Measurements from ENCODE around the gene HOXA10. TPM values are rescaled to one million over a fixed set of nuclear protein-coding genes. Genes with fewer than 3 reads are reported as not detected.

Gene HOXA10
- total RNA-seq, 8 experiments from 2014 or later: 0.05 to 57.7 (median 2.6) TPM; not detected in 1

DNA sequence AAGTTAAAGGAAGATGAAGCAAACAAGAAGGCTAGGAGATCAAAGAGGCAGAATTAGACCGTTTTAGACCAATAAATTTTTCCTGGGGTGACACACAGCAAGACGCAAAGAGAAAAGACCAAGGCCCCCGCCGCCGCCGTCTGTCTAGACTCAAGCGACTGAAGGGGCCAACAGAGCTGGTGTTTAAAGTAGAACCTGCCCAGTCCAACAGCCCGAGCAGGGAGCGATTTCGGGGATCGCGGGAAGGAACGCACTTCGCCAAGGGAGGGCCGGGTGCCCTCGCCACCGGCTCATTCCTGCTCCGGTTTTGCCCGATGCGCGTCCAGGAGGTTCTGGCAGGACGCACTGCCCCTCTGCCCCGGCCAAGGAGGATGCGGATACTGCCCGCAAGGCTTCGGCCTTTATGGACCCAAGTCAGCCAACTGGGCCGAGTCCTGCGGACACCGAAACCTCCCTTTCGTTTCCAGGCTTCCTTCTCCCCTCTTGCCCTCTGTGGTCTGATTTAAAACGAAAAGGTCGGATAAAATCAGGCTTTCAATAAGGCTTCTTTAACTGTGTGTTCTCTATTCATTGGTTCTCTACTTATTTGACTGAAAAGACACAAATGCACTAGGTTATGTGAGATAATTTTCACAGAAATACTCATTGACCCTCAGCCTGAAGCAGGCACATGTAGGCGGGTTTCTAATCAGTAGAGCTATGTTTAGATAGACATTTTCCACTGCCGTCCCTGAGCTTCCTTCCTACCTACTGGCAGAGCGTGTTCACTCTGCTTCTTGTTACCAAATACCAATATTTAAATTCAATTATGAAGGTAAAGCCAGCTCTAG is 15.5 kb downstream of the HOXA10 start:
- ATAC-seq (replicated peaks in 6 of 8): no peak
- in situ Hi-C loops (cut with MboI; ENCODE audit: low pct_unique_long_range_greater_than_20kb in 2 of 9, low sequenced_read_pairs in 9 of 9, unreplicated experiment in 9 of 9): loop anchor here in 5 of 9 experiments (5.0 to 25.0 kb wide), 4 partner anchors 461 to 1296 kb away; no protein-coding TSS in a partner anchor
- no peak overlapping the region for H3K27ac ChIP-seq
- WGBS, 10 experiments: 22 to 100% (median 95%) methylated on average over 2 to 26 of the region's 35 CpGs; no CpG with 5 or more reads in 2 of the 10 experiments
- no peak overlapping the region for H3K4me3 ChIP-seq
- peaks cover 5 to 13% of the 10 kb centered on the region in 2 donors for H3K4me1 ChIP-seq (replicated peaks in 1 of 2)

DNA sequence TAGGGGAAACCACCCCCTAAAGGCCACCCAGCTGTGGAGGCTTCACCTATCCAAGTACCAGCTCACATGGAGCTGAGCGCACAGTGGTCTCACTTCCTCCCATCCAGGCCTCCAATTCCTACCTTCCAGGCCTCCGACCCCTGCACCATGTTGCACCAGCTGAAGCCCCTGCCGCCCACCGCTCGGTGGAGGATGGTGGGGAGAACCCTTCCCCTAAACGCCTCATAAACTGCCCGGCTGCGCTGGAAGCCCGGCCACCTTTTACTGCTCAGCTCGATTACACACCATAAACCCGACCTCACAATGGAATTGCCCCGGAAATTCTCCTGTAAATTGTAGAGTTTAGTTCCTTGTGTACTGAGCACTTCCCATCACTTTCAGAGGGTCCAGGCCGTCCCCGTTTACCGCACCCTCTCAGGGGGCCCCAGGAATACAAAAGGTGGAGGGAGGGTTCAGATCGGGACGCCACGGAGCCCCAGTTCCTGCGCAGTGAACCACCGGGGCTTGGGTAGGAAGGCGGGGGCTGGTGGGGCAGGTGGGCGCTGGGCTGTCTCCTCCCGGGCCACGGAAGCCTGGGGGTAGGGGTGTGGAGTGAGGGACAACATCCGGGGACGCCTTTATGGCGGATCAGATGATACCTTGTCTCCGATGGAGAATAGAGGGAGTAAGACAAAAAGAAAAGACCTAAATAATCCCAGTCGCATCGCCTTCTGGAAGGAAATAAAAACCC is 16.3 kb downstream of the HOXA10 start:
- 20 to 100% (median 98%) methylated on average over 1 to 7 of the region's 30 CpGs; no CpG with 5 or more reads in 4 of the 10 experiments for WGBS, 10 experiments
- H3K4me3 ChIP-seq: no peak overlapping the region
- in situ Hi-C loops (cut with MboI; ENCODE audit: low pct_unique_long_range_greater_than_20kb in 2 of 9, low sequenced_read_pairs in 9 of 9, unreplicated experiment in 9 of 9): loop anchor here in 5 of 9 experiments (5.0 to 25.0 kb wide), 4 partner anchors 461 to 1296 kb away; no protein-coding TSS in a partner anchor
- ATAC-seq (replicated peaks in 6 of 8): no peak
- peaks cover 5 to 13% of the 10 kb centered on the region in 2 donors for H3K4me1 ChIP-seq (replicated peaks in 1 of 2)
- H3K27ac ChIP-seq: no peak overlapping the region

DNA sequence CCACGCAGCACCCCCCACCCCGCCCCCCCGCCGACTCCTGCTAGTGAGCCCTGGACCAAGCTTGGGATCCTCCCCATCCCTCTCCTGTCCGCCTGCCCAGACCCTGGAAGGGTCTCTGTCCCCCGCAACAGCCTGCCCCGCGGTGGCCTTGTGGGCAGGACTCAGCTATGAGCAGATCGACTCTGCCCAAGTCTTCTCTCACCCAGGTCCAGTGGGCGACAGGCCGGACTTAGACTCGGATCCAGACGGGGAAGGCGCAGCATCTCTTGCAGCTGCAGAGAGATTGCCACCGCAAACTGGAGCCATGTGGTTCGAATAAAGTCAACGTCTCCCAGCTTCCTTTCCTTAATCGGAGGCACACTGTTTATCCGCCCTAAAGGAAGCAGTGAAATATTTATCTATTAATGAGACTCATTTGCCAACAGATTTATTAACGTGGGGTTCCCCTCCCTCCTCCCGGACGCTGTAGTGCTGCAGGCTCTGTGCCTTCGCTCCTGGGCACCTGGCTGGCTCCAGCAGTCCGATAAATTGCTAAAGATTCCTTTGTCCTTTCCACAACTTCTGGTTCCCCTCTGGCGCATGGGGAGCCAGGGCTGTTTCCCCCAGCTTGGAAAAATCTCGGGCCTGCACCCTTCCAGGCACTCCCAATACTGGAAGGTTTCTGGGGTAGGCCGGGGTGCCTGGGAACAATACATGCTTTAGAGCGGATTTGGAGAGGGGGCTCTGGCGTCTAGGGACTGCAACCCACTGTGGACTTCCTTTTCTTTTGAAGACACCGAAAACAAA is 17.0 kb downstream of the HOXA10 start:
- H3K27ac ChIP-seq: no peak overlapping the region
- 33 to 100% (median 47%) methylated on average over 2 to 10 of the region's 30 CpGs; no CpG with 5 or more reads in 3 of the 10 experiments for WGBS, 10 experiments
- in situ Hi-C loops (cut with MboI; ENCODE audit: low pct_unique_long_range_greater_than_20kb in 2 of 9, low sequenced_read_pairs in 9 of 9, unreplicated experiment in 9 of 9): loop anchor here in 5 of 9 experiments (5.0 to 25.0 kb wide), 4 partner anchors 460 to 1295 kb away; no protein-coding TSS in a partner anchor
- peak in 5 of 8 experiments; percentile 12 to 31 (median 26) for ATAC-seq (replicated peaks in 6 of 8)
- H3K4me3 ChIP-seq: peak overlapping the region; percentile 43 to 64 (median 50)
- H3K4me1 ChIP-seq (replicated peaks in 1 of 2): peaks cover 5 to 13% of the 10 kb centered on the region in 2 donors

DNA sequence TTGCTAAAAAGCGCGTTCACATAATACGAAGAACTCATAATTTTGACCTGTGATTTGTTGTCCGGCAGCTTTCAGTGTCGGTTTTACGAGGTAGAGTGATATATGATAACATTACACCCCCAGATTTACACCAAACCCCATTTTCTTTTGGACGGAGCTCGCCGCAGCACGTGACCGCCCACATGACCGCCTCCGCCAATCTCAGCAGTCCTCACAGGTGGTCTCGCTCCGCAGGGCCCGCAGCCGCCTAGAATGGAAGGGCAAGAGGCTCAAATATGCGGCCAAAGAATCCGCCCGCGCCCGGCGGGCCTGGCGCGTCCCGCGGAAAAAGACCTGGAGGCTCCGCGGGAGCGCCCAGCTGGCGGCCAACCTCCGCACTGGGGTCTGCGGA is 17.6 kb downstream of the HOXA10 start, which contains the start of gene HOXA7:
Gene HOXA7 (minus strand): TSS at position 168 of the 391 bp plus-strand sequence. CDS start 130 bp downstream, at position 38.
- peak within 1 kb of the TSS; percentile 43 to 64 (median 50) for H3K4me3 ChIP-seq
- ATAC-seq (replicated peaks in 6 of 8): peak; percentile 29 to 82 (median 71)
- WGBS, 10 experiments: 0 to 50% (median 3%) methylated on average over 2 to 16 of the region's 33 CpGs; no CpG with 5 or more reads in 2 of the 10 experiments
- H3K4me1 ChIP-seq (replicated peaks in 1 of 2): peaks cover 7 to 15% of the 10 kb centered on the region in 2 donors
- peak within 1 kb of the TSS in 1 of 2 donors; percentile 46 for H3K27ac ChIP-seq
- in situ Hi-C loops (cut with MboI; ENCODE audit: low pct_unique_long_range_greater_than_20kb in 2 of 9, low sequenced_read_pairs in 9 of 9, unreplicated experiment in 9 of 9): loop anchor here in 5 of 9 experiments (5.0 to 25.0 kb wide), 4 partner anchors 459 to 1294 kb away; no protein-coding TSS in a partner anchor

DNA sequence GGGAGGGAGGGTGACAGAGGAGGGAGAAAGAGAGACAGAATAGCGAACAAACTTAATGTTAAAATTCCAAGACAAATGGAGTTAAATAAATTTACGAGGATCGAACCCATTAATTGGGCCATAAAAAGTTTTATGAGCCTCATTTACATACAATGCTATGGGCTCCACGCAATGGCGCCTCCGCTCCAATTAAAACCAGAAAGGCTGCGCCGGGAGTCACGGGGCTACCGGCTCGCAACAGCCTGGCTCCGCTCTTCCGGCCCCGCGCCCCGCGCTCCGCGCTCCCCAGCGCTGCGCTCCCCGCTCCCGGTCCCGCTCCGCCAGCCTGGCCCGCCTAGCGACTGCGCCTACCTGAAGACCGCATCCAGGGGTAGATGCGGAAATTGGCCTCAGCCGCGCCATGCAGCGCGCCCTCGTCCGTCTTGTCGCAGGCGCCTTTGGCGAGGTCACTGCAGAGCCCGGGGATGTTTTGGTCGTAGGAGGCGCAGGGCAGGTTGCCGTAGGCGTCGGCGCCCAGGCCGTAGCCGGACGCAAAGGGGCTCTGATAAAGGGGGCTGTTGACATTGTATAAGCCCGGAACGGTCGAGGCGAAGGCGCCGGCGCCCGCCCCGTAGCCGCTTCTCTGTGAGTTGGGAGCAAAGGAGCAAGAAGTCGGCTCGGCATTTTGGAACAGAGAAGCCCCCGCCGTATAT is 18.2 kb downstream of the HOXA10 start:
- Histone ChIP-seq H3K4me3 (peak overlapping the region; percentile 43 to 64 (median 50)), H3K4me1 (replicated peaks in 1 of 2) (peaks cover 9 to 13% of the 10 kb centered on the region in 2 donors), H3K27ac (peak overlapping the region in 1 of 2 donors; percentile 46)
- WGBS, 10 experiments: 0 to 44% (median 1%) methylated on average over 3 to 20 of the region's 63 CpGs; no CpG with 5 or more reads in 1 of the 10 experiments
- ATAC-seq (replicated peaks in 6 of 8): peak; percentile 12 to 52 (median 32)
- in situ Hi-C loops (cut with MboI; ENCODE audit: low pct_unique_long_range_greater_than_20kb in 2 of 9, low sequenced_read_pairs in 9 of 9, unreplicated experiment in 9 of 9): loop anchor here in 5 of 9 experiments (5.0 to 25.0 kb wide), 4 partner anchors 459 to 1294 kb away; no protein-coding TSS in a partner anchor

DNA sequence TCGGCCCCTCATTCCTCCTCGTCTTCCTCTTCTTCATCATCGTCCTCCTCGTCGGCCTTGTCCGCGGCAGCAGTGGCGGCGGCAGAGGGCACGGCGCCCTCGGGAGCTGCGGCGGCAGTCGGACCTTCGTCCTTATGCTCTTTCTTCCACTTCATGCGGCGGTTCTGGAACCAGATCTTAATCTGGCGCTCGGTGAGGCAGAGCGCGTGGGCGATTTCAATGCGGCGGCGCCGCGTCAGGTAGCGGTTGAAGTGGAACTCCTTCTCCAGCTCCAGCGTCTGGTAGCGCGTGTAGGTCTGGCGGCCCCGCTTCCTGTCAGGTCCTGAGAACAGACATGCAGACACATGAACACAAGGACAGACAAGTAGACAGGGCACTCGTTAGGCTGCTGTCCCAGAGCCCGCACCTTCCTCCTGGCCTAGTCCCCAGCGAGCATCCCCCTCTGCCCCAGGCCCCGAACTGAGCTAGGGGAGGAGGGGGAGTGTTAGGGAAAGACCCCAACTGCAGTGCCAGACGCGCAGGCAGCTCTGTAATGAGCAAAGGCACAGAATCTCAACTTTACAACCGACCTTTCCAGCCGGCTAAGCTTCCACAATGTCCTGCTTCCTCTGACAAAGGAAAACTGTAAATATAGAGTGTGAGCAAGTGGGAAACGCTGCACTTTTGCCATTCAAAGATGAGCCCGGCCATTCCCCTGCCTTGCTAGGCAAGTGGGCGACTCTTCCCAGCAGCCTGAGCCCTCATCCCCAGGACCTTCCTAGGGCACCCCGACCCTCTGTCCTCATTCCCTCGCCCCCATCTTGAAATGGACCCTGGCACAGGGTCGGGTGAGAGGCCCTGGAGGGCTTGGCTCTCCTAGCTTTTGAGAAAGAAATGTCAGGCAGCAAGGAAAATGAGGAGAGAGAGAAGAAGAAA is 19.0 kb downstream of the HOXA10 start:
- H3K4me1 ChIP-seq (replicated peaks in 1 of 2): peaks cover 6 to 15% of the 10 kb centered on the region in 2 donors
- in situ Hi-C loops (cut with MboI; ENCODE audit: low pct_unique_long_range_greater_than_20kb in 2 of 9, low sequenced_read_pairs in 9 of 9, unreplicated experiment in 9 of 9): loop anchor here in 5 of 9 experiments (5.0 to 25.0 kb wide), 4 partner anchors 458 to 1293 kb away; no protein-coding TSS in a partner anchor
- H3K27ac ChIP-seq: no peak overlapping the region
- WGBS, 10 experiments: 17 to 100% (median 51%) methylated on average over 2 to 19 of the region's 48 CpGs; no CpG with 5 or more reads in 1 of the 10 experiments
- peak overlapping the region; percentile 43 to 64 (median 50) for H3K4me3 ChIP-seq
- no peak for ATAC-seq (replicated peaks in 6 of 8)

DNA sequence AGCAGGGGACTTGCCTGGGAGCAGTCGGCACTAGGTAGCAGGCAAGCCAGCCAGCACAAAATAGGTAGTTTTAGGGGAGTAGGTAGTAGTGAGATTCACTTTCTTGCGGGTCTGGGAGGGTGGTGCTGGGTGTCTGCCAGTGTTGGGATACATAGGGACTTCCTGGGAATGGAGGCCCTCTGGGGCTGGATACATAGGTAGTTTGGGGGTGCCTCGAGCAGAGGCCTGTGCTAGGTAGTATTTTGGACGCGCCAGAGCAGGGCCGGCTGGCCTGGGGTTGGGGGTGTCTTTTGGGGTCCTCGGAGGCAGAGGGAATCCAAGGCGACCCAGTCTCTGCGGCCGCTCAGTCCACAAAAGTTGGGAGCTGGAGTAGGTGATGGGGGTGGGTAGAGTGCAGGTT is 19.8 kb downstream of the HOXA10 start:
- in situ Hi-C loops (cut with MboI; ENCODE audit: low pct_unique_long_range_greater_than_20kb in 2 of 9, low sequenced_read_pairs in 9 of 9, unreplicated experiment in 9 of 9): loop anchor here in 5 of 9 experiments (25.0 kb wide), 3 partner anchors 767 to 1292 kb away; no protein-coding TSS in a partner anchor
- 67 to 100% (median 94%) methylated on average over 1 to 5 of the region's 10 CpGs; no CpG with 5 or more reads in 6 of the 10 experiments for WGBS, 10 experiments
- no peak overlapping the region for H3K27ac ChIP-seq
- H3K4me3 ChIP-seq: no peak overlapping the region
- peaks cover 5 to 18% of the 10 kb centered on the region in 2 donors for H3K4me1 ChIP-seq (replicated peaks in 1 of 2)
- ATAC-seq (replicated peaks in 6 of 8): no peak

DNA sequence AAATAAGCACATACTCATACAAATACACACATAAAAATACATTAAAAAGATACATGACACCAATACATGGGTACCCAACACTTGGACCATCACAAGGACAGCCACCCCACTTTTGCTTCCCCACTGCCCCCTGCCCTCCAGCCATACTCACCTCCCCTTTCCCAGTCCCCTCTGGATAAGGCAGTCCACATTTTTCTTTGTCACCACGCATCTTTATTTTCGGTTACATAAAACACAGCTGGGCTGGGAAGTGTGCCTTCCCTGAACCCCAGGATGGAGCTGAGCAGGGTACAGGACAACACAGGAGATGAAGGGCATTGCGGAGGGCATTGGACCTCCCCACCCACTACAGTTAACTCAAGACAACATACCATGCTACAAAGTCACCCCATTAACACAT is 20.6 kb downstream of the HOXA10 start:
- no peak for ATAC-seq (replicated peaks in 6 of 8)
- Histone ChIP-seq H3K27ac (no peak overlapping the region), H3K4me3 (no peak overlapping the region), H3K4me1 (replicated peaks in 1 of 2) (peaks cover 5 to 27% of the 10 kb centered on the region in 2 donors)
- WGBS, 10 experiments: 20 to 100% (median 82%) methylated on average over 1 to 2 of the region's 3 CpGs; no CpG with 5 or more reads in 4 of the 10 experiments
- in situ Hi-C loops (cut with MboI; ENCODE audit: low pct_unique_long_range_greater_than_20kb in 2 of 9, low sequenced_read_pairs in 9 of 9, unreplicated experiment in 9 of 9): loop anchor here in 5 of 9 experiments (25.0 kb wide), 3 partner anchors 766 to 1291 kb away; no protein-coding TSS in a partner anchor

DNA sequence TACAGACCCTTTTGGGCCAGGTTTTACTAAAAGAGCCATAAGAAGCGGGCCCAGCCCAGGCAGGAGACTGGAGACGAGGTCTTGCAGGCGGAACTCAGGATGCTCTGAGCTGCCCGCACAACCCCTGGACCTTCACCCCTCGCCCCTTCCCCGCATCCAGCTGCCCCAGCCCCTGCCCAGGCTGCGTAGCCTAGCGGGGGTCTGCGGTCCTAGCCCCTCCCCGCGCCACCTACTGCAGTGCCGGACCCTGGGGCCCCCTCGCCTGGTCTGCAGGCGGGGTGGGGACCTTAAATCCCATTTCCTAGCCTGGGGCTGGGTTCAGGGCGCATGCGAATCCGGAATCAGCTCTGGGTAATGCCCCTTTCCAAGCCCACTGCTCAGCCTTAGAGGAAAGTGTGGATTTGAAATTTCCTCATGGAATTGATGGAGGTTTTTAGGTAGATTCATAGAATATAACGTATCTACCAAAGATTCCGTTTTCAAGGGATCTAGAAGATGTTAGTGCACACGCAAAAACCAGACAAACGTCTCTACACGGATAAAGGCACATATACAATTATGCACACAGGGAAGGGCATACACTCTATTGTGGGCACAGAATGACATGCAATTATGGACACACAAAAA is 21.2 kb downstream of the HOXA10 start:
- H3K27ac ChIP-seq: no peak overlapping the region
- no peak overlapping the region for H3K4me3 ChIP-seq
- no peak for ATAC-seq (replicated peaks in 6 of 8)
- H3K4me1 ChIP-seq (replicated peaks in 1 of 2): peaks cover 5 to 32% of the 10 kb centered on the region in 2 donors
- WGBS, 10 experiments: 30 to 94% (median 66%) methylated on average over 2 to 5 of the region's 22 CpGs; no CpG with 5 or more reads in 2 of the 10 experiments
- in situ Hi-C loops (cut with MboI; ENCODE audit: low pct_unique_long_range_greater_than_20kb in 2 of 9, low sequenced_read_pairs in 9 of 9, unreplicated experiment in 9 of 9): loop anchor here in 5 of 9 experiments (25.0 kb wide), 3 partner anchors 766 to 1291 kb away; no protein-coding TSS in a partner anchor
